ENCODE measurements around the gene KCNN2. TPM values are rescaled to one million over a fixed set of nuclear protein-coding genes. Genes with fewer than 3 reads are reported as not detected.

The KCNN2 gene
- total RNA-seq, 1 experiment from 2014 or later, result not detected

GRCh38 chr5:114377946-114378345 is 16.1 kb downstream of the KCNN2 start:
- no peaks in the 10 kb centered on the region for H3K27me3 ChIP-seq (ENCODE audit: insufficient read depth, low read length)
- no peak for DNase-seq (ENCODE audit: low read depth, low spot score)
- H3K9me3 ChIP-seq (ENCODE audit: control insufficient read depth in 1 of 2, insufficient read depth in 1 of 2, low read depth in 1 of 2, low read length in 2 of 2), result no peaks in the 10 kb centered on the region
- no peaks in the 10 kb centered on the region for H4K20me1 ChIP-seq (ENCODE audit: insufficient read depth)
- intact Hi-C loops (cut with micrococcal nuclease), result no loop called here
- H3K36me3 ChIP-seq (ENCODE audit: control insufficient read depth in 1 of 2, insufficient read depth in 2 of 2, low read length in 2 of 2), result no peaks in the 10 kb centered on the region
- no peak for ATAC-seq
- RAD21 ChIA-PET (ENCODE audit: low non-redundant PET in 1 of 2, low total read pairs in 2 of 2, uncharacterized antibody in 2 of 2, unreplicated experiment in 2 of 2), result no interaction called here
- H3K27ac ChIP-seq (ENCODE audit: low read depth, low read length), result no peak overlapping the region
- no peaks in the 10 kb centered on the region for H3K9me2 ChIP-seq (ENCODE audit: insufficient read depth)
- no peaks in the 10 kb centered on the region for H3K4me1 ChIP-seq (ENCODE audit: control insufficient read depth in 1 of 2, insufficient read depth in 2 of 2, low read length in 2 of 2)
- BruUV-seq (replicated peaks), result no TSS peak
- no peaks in the 10 kb centered on the region for H3K79me2 ChIP-seq (ENCODE audit: insufficient read depth, low read length)
- H2AFZ ChIP-seq (ENCODE audit: low read depth, low read length, poor library complexity, severe bottlenecking), result no peak overlapping the region
- no peak overlapping the region for H3K4me2 ChIP-seq (ENCODE audit: low read length)
- H3K4me3 ChIP-seq (replicated peaks in 1 of 2; ENCODE audit: low read depth in 1 of 2, low read length in 2 of 2), result no peak overlapping the region
- H3K9ac ChIP-seq (ENCODE audit: low read length), result no peak overlapping the region
- POLR2A ChIA-PET, result no interaction called here
- no peak for TF ChIP-seq YY1 (IDR thresholded peaks at IDR 0.05; ENCODE audit: extremely low read depth, insufficient replicate concordance, low read depth, low read length)
- TF ChIP-seq CTCF (IDR thresholded peaks at IDR 0.05 in 2 of 3, conservative IDR thresholded peaks at IDR 0.05 in 1 of 3; ENCODE audit: borderline replicate concordance in 1 of 3, insufficient read depth in 1 of 3, low read depth in 2 of 3, low read length in 2 of 3), result no peak
- TF ChIP-seq EZH2 (IDR thresholded peaks at IDR 0.05), result no peak
- no peak for TF ChIP-seq CBX3 (IDR thresholded peaks at IDR 0.05; ENCODE audit: low read depth)
- no peak for TF ChIP-seq ZNF274 (IDR thresholded peaks at IDR 0.05; ENCODE audit: low read depth, low read length)
- no peak for TF ChIP-seq SRF (IDR thresholded peaks at IDR 0.05; ENCODE audit: low read depth)
- no peak for TF ChIP-seq ZFX (IDR thresholded peaks at IDR 0.05)
- no peak for TF ChIP-seq RAD21 (IDR thresholded peaks at IDR 0.05; ENCODE audit: low read depth)
- no peak for TF ChIP-seq ELF1 (IDR thresholded peaks at IDR 0.05; ENCODE audit: borderline replicate concordance, low read depth)
- no peak for TF ChIP-seq FOSL1 (IDR thresholded peaks at IDR 0.05; ENCODE audit: low read depth)
- TF ChIP-seq POLR2AphosphoS5 (IDR thresholded peaks at IDR 0.05; ENCODE audit: low read depth, low read length), result no peak
- no peak for TF ChIP-seq ZBTB33 (IDR thresholded peaks at IDR 0.05; ENCODE audit: extremely low read depth, insufficient replicate concordance, low read length)
- TF ChIP-seq ATF3 (IDR thresholded peaks at IDR 0.05), result no peak
- TF ChIP-seq TCF7L2 (IDR thresholded peaks at IDR 0.05; ENCODE audit: borderline replicate concordance, extremely low read depth, insufficient read depth, insufficient read length), result no peak
- no peak for TF ChIP-seq REST (IDR thresholded peaks at IDR 0.05; ENCODE audit: low read depth)
- no peak for TF ChIP-seq SIN3A (IDR thresholded peaks at IDR 0.05; ENCODE audit: low read depth)
- TF ChIP-seq EZH2phosphoT487 (IDR thresholded peaks at IDR 0.05; ENCODE audit: borderline replicate concordance), result no peak
- TF ChIP-seq JUND (IDR thresholded peaks at IDR 0.05), result no peak
- no peak for TF ChIP-seq EGR1 (IDR thresholded peaks at IDR 0.05; ENCODE audit: low read depth)
- TF ChIP-seq CEBPB (IDR thresholded peaks at IDR 0.05; ENCODE audit: low read depth), result no peak
- CTCF ChIA-PET, result no interaction called here
